NB4 (cell line): ENCODE data around the gene PNLIPRP3.
A peak's percentile ranks its signal among the peaks of the same experiment; 100 is the strongest.

Source experiments
- CTCF ChIP-seq: IDR thresholded peaks from one replicate; pipeline ENCODE4 v1.5.1; 2012; ENCODE audit warnings: low read depth, low read length
- MYC ChIP-seq: IDR thresholded peaks from 2 replicates; pipeline ENCODE4 v1.6.1; 2011; ENCODE audit warnings: low read depth, low read length
- POLR2A ChIP-seq: IDR thresholded peaks from 2 replicates; pipeline ENCODE4 v1.6.1; 2011; ENCODE audit warnings: mild to moderate bottlenecking; ENCODE audit not compliant: insufficient read length; ENCODE audit errors: extremely low read depth

DNA sequence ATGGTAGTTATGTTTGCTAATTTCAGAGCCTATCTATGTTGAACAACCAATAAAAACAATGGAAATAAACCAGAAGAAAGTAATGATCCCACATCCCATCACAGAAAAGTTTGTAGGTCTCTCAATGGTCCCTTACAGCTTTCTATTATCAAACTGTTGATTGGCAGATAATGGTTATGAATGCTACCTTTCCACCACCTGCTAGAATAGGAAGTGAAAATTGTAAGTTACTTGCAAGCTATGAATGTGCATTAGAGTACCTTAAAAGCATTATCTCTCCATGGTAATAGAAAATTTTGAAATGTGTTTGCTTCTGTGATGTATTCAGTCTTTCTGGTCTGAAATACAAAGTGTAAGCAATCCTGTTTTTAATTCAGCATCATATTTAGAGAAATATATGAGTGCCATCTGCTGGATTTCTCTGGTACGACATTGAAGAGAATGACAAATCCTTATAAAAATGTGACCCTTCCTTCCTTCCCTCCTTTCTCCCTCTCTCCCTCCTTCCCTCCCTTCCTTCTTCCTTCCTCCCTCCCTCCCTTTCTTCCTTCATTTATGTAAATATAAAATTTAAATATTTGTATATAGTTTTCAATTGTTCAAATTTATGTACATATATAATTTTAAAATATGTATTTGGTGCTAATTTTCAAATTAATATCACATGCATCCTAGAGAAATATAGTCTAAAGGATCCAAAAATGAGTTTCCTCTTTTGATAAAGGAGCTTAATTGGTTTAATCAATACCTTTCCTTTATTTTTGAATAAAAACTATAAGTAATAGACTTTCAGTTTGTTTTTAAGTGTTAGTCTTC is 41.4 kb upstream of the PNLIPRP3 start:
- TF ChIP-seq CTCF (peak; percentile 20), POLR2A (no peak), MYC (no peak)
